A549 (cell line): ENCODE data around the gene IVL. TPM values are rescaled to one million over a fixed set of nuclear protein-coding genes. Genes with fewer than 3 reads are reported as not detected.

Source experiments
- ATAC-seq, 2 experiments: fragments of 200-7000 bp in 1 of 2; fragments of >200 bp in 1 of 2; cut with Nextera tagmentation in 1 of 2; cut with Tn5 transposase in 1 of 2; 3 replicates each; pipeline versions ENCODE4 v1.8.0 to v1.9.1; 2018 to 2020; ENCODE audit warnings: mild to moderate bottlenecking in 1 of 2, moderate library complexity in 1 of 2
- CTCF ChIA-PET: fragments of 300-600 bp; sonication (Branson Sonifier 250); formaldehyde crosslinking; extraction: SDS; loops from one replicate; lab custom pipeline; 2021; ENCODE audit warnings: antibody characterized with exemption, inconsistent platforms; lab: Yijun Ruan, JAX
- POLR2A ChIA-PET: fragments of 350-600 bp; formaldehyde crosslinking; extraction: SDS; loops from one replicate; lab custom pipeline; 2021; ENCODE audit warnings: antibody characterized with exemption, inconsistent platforms; lab: Yijun Ruan, JAX
- DNase-seq, 2 experiments: peaks; one replicate each; pipeline versions ENCODE4 v3.0.0 to v3.0.0-alpha.2; 2011 to 2016; ENCODE audit warnings: low read depth in 1 of 2, low spot score in 1 of 2
- FAIRE-seq: peaks from 2 replicates; lab custom pipeline; 2011; peaks lifted over from hg19 to GRCh38; lab: Jason Lieb, UNC
- H3K27ac ChIP-seq, 2 experiments: fragments of >200 bp; sonication (Bioruptor Twin); formaldehyde crosslinking; 3 replicates each; pipeline ENCODE4 v1.5.1; 2016 to 2017
- H3K4me1 ChIP-seq: fragments of >200 bp; sonication (Bioruptor Twin); formaldehyde crosslinking; 3 replicates; pipeline ENCODE4 v1.6.1; 2016
- H3K4me2 ChIP-seq: fragments of >200 bp; sonication (Bioruptor Twin); formaldehyde crosslinking; 3 replicates; pipeline ENCODE4 v1.6.1; 2016
- H3K4me3 ChIP-seq: fragments of >200 bp; sonication (Bioruptor Twin); formaldehyde crosslinking; 3 replicates; pipeline ENCODE4 v1.5.1; 2016
- H3K9me3 ChIP-seq: fragments of >200 bp; sonication (Bioruptor Twin); formaldehyde crosslinking; 3 replicates; pipeline ENCODE4 v1.6.1; 2016
- BCL3 ChIP-seq: fragments of >200 bp; sonication (Bioruptor Twin); formaldehyde crosslinking; IDR thresholded peaks from 3 replicates; pipeline ENCODE4 v1.6.1; 2016
- CBX8 ChIP-seq: fragments of 200-600 bp; sonication (generic); IDR thresholded peaks from 2 replicates; pipeline ENCODE4 v1.6.1; 2016
- CHD2 ChIP-seq: fragments of 150-350 bp; IDR thresholded peaks from 2 replicates; pipeline ENCODE4 v1.6.1; 2014; ENCODE audit warnings: low read length; ENCODE audit not compliant: partially characterized antibody
- CTCF ChIP-seq: fragments of >200 bp; sonication (Bioruptor Twin); formaldehyde crosslinking; IDR thresholded peaks from 3 replicates; pipeline ENCODE4 v1.5.1; 2016
- EHF ChIP-seq: fragments of 250-450 bp; sonication (Bioruptor Pico); IDR thresholded peaks from 2 replicates; pipeline ENCODE4 v1.5.0; 2020; ENCODE audit warnings: mild to moderate bottlenecking
- EHMT2 ChIP-seq: fragments of 200-600 bp; sonication (generic); IDR thresholded peaks from 2 replicates; pipeline ENCODE4 v1.6.1; 2016; ENCODE audit warnings: antibody characterized with exemption, low read depth, mild to moderate bottlenecking, moderate library complexity
- FOXS1 ChIP-seq: fragments of 250-450 bp; sonication (Bioruptor Pico); IDR thresholded peaks from 2 replicates; pipeline ENCODE4 v1.5.0; 2020; ENCODE audit warnings: mild to moderate bottlenecking, moderate library complexity
- HDAC2 ChIP-seq: fragments of 200-600 bp; sonication (generic); IDR thresholded peaks from 2 replicates; pipeline ENCODE4 v1.6.1; 2016
- HOXA7 ChIP-seq: fragments of 250-450 bp; sonication (Bioruptor Pico); IDR thresholded peaks from 2 replicates; pipeline ENCODE4 v1.5.0; 2020; ENCODE audit warnings: mild to moderate bottlenecking, moderate library complexity
- HOXB13 ChIP-seq: fragments of 250-450 bp; sonication (Bioruptor Pico); IDR thresholded peaks from 2 replicates; pipeline ENCODE4 v1.5.0; 2020; ENCODE audit warnings: low read depth, mild to moderate bottlenecking, moderate library complexity
- JUN ChIP-seq, 2 experiments: fragments of >200 bp; sonication (Bioruptor Twin); formaldehyde crosslinking; IDR thresholded peaks; 2 replicates in 1 of 2; 3 replicates in 1 of 2; pipeline ENCODE4 v1.6.1; 2016 to 2017
- KDM1A ChIP-seq: fragments of 200-600 bp; sonication (generic); IDR thresholded peaks from 2 replicates; pipeline ENCODE4 v1.6.1; 2016; ENCODE audit warnings: low read depth, mild to moderate bottlenecking
- MAFK ChIP-seq: fragments of 450-650 bp; IDR thresholded peaks from 2 replicates; pipeline ENCODE4 v1.6.1; 2014; ENCODE audit not compliant: partially characterized antibody
- MYC ChIP-seq: IDR thresholded peaks from 2 replicates; pipeline ENCODE4 v1.6.1; 2012; ENCODE audit warnings: mild to moderate bottlenecking, inconsistent platforms, low read length, improper control_type of control experiment, borderline replicate concordance
- RAD21 ChIP-seq, 2 experiments: fragments of >200 bp in 1 of 2; sonication (Bioruptor Twin) in 1 of 2; formaldehyde crosslinking in 1 of 2; IDR thresholded peaks in 1 of 2; conservative IDR thresholded peaks in 1 of 2; 2 replicates in 1 of 2; 3 replicates in 1 of 2; pipeline ENCODE4 v1.6.1; 2012 to 2018; ENCODE audit warnings: inconsistent platforms in 1 of 2
- TP53 ChIP-seq: fragments of 250-450 bp; sonication (Bioruptor Pico); IDR thresholded peaks from 2 replicates; pipeline ENCODE4 v1.5.0; 2021; ENCODE audit warnings: mild to moderate bottlenecking, moderate library complexity
- ZFP36 ChIP-seq: fragments of 450-650 bp; IDR thresholded peaks from 2 replicates; pipeline ENCODE4 v1.6.1; 2014; ENCODE audit warnings: borderline replicate concordance; ENCODE audit not compliant: partially characterized antibody
- ZNF302 ChIP-seq: fragments of 250-450 bp; sonication (Bioruptor Pico); IDR thresholded peaks from 2 replicates; pipeline ENCODE4 v1.9.0; 2021; ENCODE audit warnings: inconsistent platforms, mild to moderate bottlenecking, moderate library complexity
- ZSCAN20 ChIP-seq: fragments of 250-450 bp; sonication (Bioruptor Pico); IDR thresholded peaks from 2 replicates; pipeline ENCODE4 v1.8.0; 2022; ENCODE audit warnings: mild to moderate bottlenecking, moderate library complexity
- WGBS: methylation state at CpG from one replicate; pipeline ENCODE4 v1.1.6; 2017; ENCODE audit errors: missing lambda C conversion rate; 5-methylcytosine and 5-hydroxymethylcytosine counted together
- polyA plus RNA-seq, 4 experiments: library from polyadenylated mRNA; depleted of rRNA in 3 of 4; stranded (reverse); fragments of >200 nt; fragmentation: RNase III in 1 of 4; extraction: RNeasy Plus Mini Kit Qiagen cat#74134 plus additional on column Dnase treatment in 1 of 4; gene quantifications; 2 replicates in 3 of 4; 3 replicates in 1 of 4; pipeline ENCODE4 v1.2.3, GENCODE V29; 2011 to 2017

Gene IVL
- polyA plus RNA-seq, 2 of the 4 experiments (the other 2 are of a cell fraction) = not detected

GRCh38 chr1:152876827-152877226, 31.5 kb upstream of the IVL start:
- H3K9me3 ChIP-seq = no peaks in the 10 kb centered on the region
- DNase-seq (no peak), ATAC-seq (no peak), FAIRE-seq (no peak)
- TF ChIP-seq FOXS1 (CRISPR knock-in tag) (no peak), CBX8 (no peak), HDAC2 (no peak), MAFK (no peak), EHMT2 (no peak), TP53 (no peak), ZFP36 (no peak), BCL3 (no peak), KDM1A (no peak), HOXB13 (CRISPR knock-in tag) (no peak)
- POLR2A ChIA-PET = no interaction called here
- no peak overlapping the region for H3K4me2 ChIP-seq
- no peak overlapping the region for H3K4me3 ChIP-seq
- CTCF ChIA-PET = interaction anchor here (1.6 kb wide), 1 partner anchor 49 kb away, joined by 10 read pairs; no protein-coding TSS in a partner anchor
- H3K27ac ChIP-seq = no peak overlapping the region
- no peaks in the 10 kb centered on the region for H3K4me1 ChIP-seq
- 4% methylated on average over 1 of the region's 1 CpG for WGBS

GRCh38 chr1:152878042-152878441, 30.3 kb upstream of the IVL start, which contains the start of gene SMCP:
SMCP (plus strand) TSS chr1:152878322; CDS start chr1:152884423, 6,101 bp downstream.
- POLR2A ChIA-PET = no interaction called here
- H3K27ac ChIP-seq = no peak within 1 kb of the TSS

GRCh38 chr1:152879559-152880198, 28.7 kb upstream of the IVL start:
- DNase-seq (no peak), ATAC-seq (no peak), FAIRE-seq (no peak)
- Histone ChIP-seq H3K9me3 (no peaks in the 10 kb centered on the region), H3K4me3 (no peak overlapping the region), H3K4me1 (no peaks in the 10 kb centered on the region), H3K27ac (no peak overlapping the region), H3K4me2 (no peak overlapping the region)
- no peak for TF ChIP-seq ZNF302 (CRISPR knock-in tag)
- ChIA-PET POLR2A (no interaction called here), CTCF (interaction anchor here (0.9 to 1.5 kb wide), 3 partner anchors 9 to 10 kb away, joined by 3 read pairs; no protein-coding TSS in a partner anchor)

More at GRCh38 chr1:152878042-152878441, 30.3 kb upstream of the IVL start, which contains the start of gene SMCP:
- no peak within 1 kb of the TSS for H3K4me2 ChIP-seq
- FAIRE-seq (no peak), ATAC-seq (no peak), DNase-seq (peak in 1 of 2 experiments; percentile 9)
- no peak within 1 kb of the TSS for H3K4me3 ChIP-seq
- CTCF ChIA-PET = interaction anchor here (1.4 kb wide), 2 partner anchors 11 to 322 kb away, joined by 3 read pairs; no protein-coding TSS in a partner anchor
- H3K9me3 ChIP-seq = no peaks in the 10 kb centered on the region
- TF ChIP-seq RAD21 (conservative IDR thresholded peaks at IDR 0.05 in 1 of 2, IDR thresholded peaks at IDR 0.05 in 1 of 2) (peak in 1 of 2 experiments; percentile 12; a peak in 1 of 5 replicates), KDM1A (no peak)
- 6% methylated on average over 1 of the region's 1 CpG for WGBS
- H3K4me1 ChIP-seq = no peaks in the 10 kb centered on the region

- no peak overlapping the region for H3K4me3 ChIP-seq
- ATAC-seq (no peak), DNase-seq (no peak), FAIRE-seq (no peak)
- CTCF ChIA-PET = interaction anchor here (1.5 kb wide), 1 partner anchor 11 kb away, joined by 3 read pairs; no protein-coding TSS in a partner anchor
- 48% methylated on average over 4 of the region's 4 CpGs for WGBS
- H3K9me3 ChIP-seq = no peaks in the 10 kb centered on the region
- H3K4me1 ChIP-seq = no peaks in the 10 kb centered on the region
- H3K4me2 ChIP-seq = no peak overlapping the region
- TF ChIP-seq MYC (no peak), CTCF (no peak), HOXA7 (no peak), JUN (IDR thresholded peaks at IDR 0.05) (no peak), CHD2 (no peak), HOXB13 (CRISPR knock-in tag) (no peak), EHF (CRISPR knock-in tag) (no peak), ZSCAN20 (CRISPR knock-in tag) (no peak)
- H3K27ac ChIP-seq = no peak overlapping the region
- POLR2A ChIA-PET = no interaction called here
Observed at GRCh38 chr1:152880316-152880715, 28.0 kb upstream of the IVL start.
